Tibial artery (tissue), 4 donors: Measurements from ENCODE around the gene EPHB3.

ENCODE experiments used
- DNase-seq, 2 donors: peaks; one replicate each; pipeline ENCODE4 v3.0.0-alpha.2; 2019
- H3K27ac ChIP-seq, 2 donors: fragments of 200-600 bp; sonication (generic) in 1 of 2; 1 replicate in 1 of 2; 2 replicates in 1 of 2; pipeline ENCODE4 v1.5.1; 2018 to 2019; ENCODE audit warnings: mild to moderate bottlenecking in 1 of 2
- H3K27me3 ChIP-seq, 2 donors: fragments of 200-600 bp; sonication (generic) in 1 of 2; one replicate each; pipeline versions ENCODE4 v1.5.1 to v1.6.0; 2016 to 2019
- H3K36me3 ChIP-seq, 3 donors: fragments of 200-600 bp; sonication (generic) in 2 of 3; one replicate each; pipeline ENCODE4 v1.5.1; 2016 to 2019; ENCODE audit warnings: mild to moderate bottlenecking in 2 of 3
- H3K4me1 ChIP-seq, 4 donors: fragments of 200-600 bp; sonication (generic) in 2 of 4; 1 replicate in 3 of 4; 2 replicates in 1 of 4; pipeline ENCODE4 v1.5.1; 2016 to 2019
- H3K4me3 ChIP-seq, 2 donors: fragments of 200-600 bp; sonication (generic) in 1 of 2; 1 replicate in 1 of 2; 2 replicates in 1 of 2; pipeline ENCODE4 v1.5.1; 2018 to 2019; ENCODE audit warnings: mild to moderate bottlenecking in 2 of 2
- H3K9me3 ChIP-seq, 3 donors: fragments of 200-600 bp; sonication (generic) in 1 of 3; one replicate each; pipeline ENCODE4 v1.5.1; 2016 to 2019
- intact Hi-C: fragments of 100-400 bp; cut with DNase I; formaldehyde crosslinking; loops from one replicate; pipeline ENCODE4 v1.15.0; 2023; ENCODE audit warnings: low total_unique reads
- TF ChIP-seq, protein P1 (sequence below), 2 experiments: fragments of 200-600 bp in 1 of 2; fragments of 450-650 bp in 1 of 2; IDR thresholded peaks; one replicate each; pipeline ENCODE4 v1.5.1; 2017 to 2019; ENCODE audit warnings: antibody characterized with exemption in 2 of 2, mild to moderate bottlenecking in 1 of 2, moderate library complexity in 1 of 2

The EPHB3 gene

DNA sequence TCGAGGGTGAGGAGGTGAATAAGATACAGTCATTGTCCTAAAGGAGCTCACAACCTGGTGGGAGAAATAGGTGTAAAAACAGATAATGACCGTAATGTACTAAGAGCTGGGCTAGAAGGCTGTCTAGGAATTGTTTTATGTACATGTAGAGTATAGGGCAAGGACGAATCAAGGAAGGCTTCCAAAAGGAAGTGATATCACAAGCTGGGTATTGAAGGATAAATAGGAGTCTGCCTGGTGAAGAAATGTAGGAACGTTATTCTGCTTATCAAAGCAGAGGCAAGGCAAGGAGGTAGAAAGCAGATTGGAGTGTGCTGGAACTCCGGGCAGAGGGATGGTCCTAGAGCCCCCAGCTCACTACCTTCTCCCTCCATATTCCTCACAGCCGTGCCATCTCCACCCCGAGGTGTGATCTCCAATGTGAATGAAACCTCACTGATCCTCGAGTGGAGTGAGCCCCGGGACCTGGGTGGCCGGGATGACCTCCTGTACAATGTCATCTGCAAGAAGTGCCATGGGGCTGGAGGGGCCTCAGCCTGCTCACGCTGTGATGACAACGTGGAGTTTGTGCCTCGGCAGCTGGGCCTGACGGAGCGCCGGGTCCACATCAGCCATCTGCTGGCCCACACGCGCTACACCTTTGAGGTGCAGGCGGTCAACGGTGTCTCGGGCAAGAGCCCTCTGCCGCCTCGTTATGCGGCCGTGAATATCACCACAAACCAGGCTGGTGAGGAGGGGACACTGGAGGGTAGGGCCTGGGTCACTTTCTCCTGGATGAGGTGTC is 15.1 kb downstream of the EPHB3 start:
- Histone ChIP-seq H3K36me3 (peaks cover 0 to 70% (median 19%) of the 10 kb centered on the region in 3 donors), H3K27ac (no peak overlapping the region), H3K27me3 (no peaks in the 10 kb centered on the region), H3K9me3 (no peaks in the 10 kb centered on the region), H3K4me1 (peaks cover 0 to 28% (median 0%) of the 10 kb centered on the region in 4 donors), H3K4me3 (no peak overlapping the region)
- no peak for DNase-seq
- intact Hi-C loops = no loop called here
- TF ChIP-seq, protein P1, sequence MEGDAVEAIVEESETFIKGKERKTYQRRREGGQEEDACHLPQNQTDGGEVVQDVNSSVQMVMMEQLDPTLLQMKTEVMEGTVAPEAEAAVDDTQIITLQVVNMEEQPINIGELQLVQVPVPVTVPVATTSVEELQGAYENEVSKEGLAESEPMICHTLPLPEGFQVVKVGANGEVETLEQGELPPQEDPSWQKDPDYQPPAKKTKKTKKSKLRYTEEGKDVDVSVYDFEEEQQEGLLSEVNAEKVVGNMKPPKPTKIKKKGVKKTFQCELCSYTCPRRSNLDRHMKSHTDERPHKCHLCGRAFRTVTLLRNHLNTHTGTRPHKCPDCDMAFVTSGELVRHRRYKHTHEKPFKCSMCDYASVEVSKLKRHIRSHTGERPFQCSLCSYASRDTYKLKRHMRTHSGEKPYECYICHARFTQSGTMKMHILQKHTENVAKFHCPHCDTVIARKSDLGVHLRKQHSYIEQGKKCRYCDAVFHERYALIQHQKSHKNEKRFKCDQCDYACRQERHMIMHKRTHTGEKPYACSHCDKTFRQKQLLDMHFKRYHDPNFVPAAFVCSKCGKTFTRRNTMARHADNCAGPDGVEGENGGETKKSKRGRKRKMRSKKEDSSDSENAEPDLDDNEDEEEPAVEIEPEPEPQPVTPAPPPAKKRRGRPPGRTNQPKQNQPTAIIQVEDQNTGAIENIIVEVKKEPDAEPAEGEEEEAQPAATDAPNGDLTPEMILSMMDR (IDR thresholded peaks at IDR 0.05) = no peak

DNA sequence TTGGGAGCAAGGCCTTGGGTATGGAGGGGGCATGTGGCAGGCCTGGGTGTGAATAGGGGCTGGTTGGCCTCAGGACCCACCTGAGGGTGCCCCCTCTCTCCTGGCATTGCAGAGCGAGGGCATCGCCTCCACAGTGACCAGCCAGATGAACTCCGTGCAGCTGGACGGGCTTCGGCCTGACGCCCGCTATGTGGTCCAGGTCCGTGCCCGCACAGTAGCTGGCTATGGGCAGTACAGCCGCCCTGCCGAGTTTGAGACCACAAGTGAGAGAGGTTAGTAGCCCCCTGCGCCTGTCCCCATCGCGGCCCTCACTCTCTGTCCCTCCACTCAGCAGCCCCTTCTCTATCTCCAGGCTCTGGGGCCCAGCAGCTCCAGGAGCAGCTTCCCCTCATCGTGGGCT is 16.0 kb downstream of the EPHB3 start:
- intact Hi-C loops = no loop called here
- Histone ChIP-seq H3K4me1 (peaks cover 3 to 36% (median 5%) of the 10 kb centered on the region in 4 donors), H3K36me3 (peaks cover 0 to 67% (median 19%) of the 10 kb centered on the region in 3 donors), H3K27me3 (no peaks in the 10 kb centered on the region), H3K27ac (no peak overlapping the region), H3K4me3 (no peak overlapping the region), H3K9me3 (no peaks in the 10 kb centered on the region)
- DNase-seq = no peak
- TF ChIP-seq, protein P1 (IDR thresholded peaks at IDR 0.05) = no peak

DNA sequence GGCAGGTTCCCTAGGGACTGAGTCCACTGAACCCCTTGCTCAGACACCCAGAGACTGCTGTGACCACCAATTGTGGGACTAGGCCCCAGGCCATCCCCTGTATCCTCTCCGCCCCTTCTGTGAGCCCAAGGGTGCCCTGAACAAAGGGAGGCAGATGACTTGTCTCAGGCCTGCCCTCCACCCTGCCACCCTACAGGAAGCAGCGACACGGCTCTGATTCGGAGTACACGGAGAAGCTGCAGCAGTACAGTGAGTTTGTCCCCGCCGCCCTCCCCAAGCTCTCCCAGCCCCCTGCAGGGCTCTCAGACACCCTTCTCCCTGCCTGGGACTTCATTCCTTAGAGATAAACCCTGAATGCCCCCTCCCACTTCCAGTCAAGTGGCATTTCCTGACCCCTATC is 16.6 kb downstream of the EPHB3 start:
- TF ChIP-seq, protein P1 (IDR thresholded peaks at IDR 0.05) = no peak
- no peaks in the 10 kb centered on the region for H3K27me3 ChIP-seq
- H3K9me3 ChIP-seq = no peaks in the 10 kb centered on the region
- intact Hi-C loops = no loop called here
- H3K36me3 ChIP-seq = peaks cover 0 to 60% (median 19%) of the 10 kb centered on the region in 3 donors
- DNase-seq = no peak
- peaks cover 3 to 39% (median 5%) of the 10 kb centered on the region in 4 donors for H3K4me1 ChIP-seq
- no peak overlapping the region for H3K27ac ChIP-seq
- H3K4me3 ChIP-seq = no peak overlapping the region

DNA sequence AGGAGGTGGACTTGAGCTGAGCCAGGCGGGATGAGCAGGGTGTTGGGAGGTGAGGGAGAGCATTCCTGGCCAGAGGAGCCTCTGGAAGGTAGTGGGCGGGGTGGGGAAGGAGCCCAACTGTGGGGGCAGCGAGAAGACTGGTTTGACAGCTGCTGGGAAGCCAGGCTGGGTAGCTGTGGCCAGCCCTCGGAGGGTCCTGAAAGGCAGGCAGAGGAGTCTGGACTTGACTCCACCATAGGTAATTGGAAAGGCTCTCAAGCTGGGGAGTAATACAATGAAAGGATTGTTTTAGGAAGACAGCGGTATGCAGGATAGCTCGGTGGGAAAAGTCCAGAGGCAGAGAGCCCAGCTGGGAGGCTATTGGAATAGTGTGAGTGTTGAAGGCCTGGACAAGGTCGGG is 17.2 kb downstream of the EPHB3 start:
- peaks cover 3 to 43% (median 7%) of the 10 kb centered on the region in 4 donors for H3K4me1 ChIP-seq
- no peak overlapping the region for H3K4me3 ChIP-seq
- no peaks in the 10 kb centered on the region for H3K9me3 ChIP-seq
- H3K27me3 ChIP-seq = no peaks in the 10 kb centered on the region
- intact Hi-C loops = no loop called here
- H3K27ac ChIP-seq = no peak overlapping the region
- TF ChIP-seq, protein P1 (IDR thresholded peaks at IDR 0.05) = no peak
- H3K36me3 ChIP-seq = peaks cover 0 to 57% (median 19%) of the 10 kb centered on the region in 3 donors
- no peak for DNase-seq

DNA sequence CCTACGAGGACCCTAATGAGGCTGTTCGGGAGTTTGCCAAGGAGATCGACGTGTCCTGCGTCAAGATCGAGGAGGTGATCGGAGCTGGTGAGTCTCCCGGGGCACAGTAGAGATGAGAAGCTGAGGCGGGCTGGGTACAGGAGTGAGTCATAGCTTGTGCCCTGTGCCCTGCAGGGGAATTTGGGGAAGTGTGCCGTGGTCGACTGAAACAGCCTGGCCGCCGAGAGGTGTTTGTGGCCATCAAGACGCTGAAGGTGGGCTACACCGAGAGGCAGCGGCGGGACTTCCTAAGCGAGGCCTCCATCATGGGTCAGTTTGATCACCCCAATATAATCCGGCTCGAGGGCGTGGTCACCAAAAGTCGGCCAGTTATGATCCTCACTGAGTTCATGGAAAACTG is 17.9 kb downstream of the EPHB3 start:
- Histone ChIP-seq H3K27ac (no peak overlapping the region), H3K4me3 (no peak overlapping the region), H3K4me1 (peaks cover 3 to 42% (median 9%) of the 10 kb centered on the region in 4 donors), H3K9me3 (no peaks in the 10 kb centered on the region), H3K36me3 (peaks cover 0 to 57% (median 19%) of the 10 kb centered on the region in 3 donors), H3K27me3 (no peaks in the 10 kb centered on the region)
- TF ChIP-seq, protein P1 (IDR thresholded peaks at IDR 0.05) = no peak
- intact Hi-C loops = no loop called here
- DNase-seq = no peak
